GM23338 (cell line): ENCODE measurements around the gene ZNF653. TPM values are rescaled to one million over a fixed set of nuclear protein-coding genes. Genes with fewer than 3 reads are reported as not detected.
"Not testable (repeated sequence)": the region's sequence is repeated elsewhere in the genome, so short reads cannot be mapped to it uniquely, and the experiment has no call there.

Experiments
- ATAC-seq: fragments of 200-7000 bp; cut with Tn5 transposase; 3 replicates; pipeline ENCODE4 v1.9.1; 2020
- DNase-seq: peaks from one replicate; pipeline ENCODE4 v3.0.0-alpha.2; 2015; ENCODE audit warnings: low spot score
- H2AFZ ChIP-seq: fragments of 200-600 bp; sonication (generic); 2 replicates; pipeline ENCODE4 v1.8.0; 2016; ENCODE audit warnings: antibody characterized with exemption, mild to moderate bottlenecking, moderate library complexity
- H3F3A ChIP-seq: fragments of 200-600 bp; sonication (generic); replicated peaks from 2 replicates; pipeline ENCODE4 v1.8.0; 2017; ENCODE audit warnings: antibody characterized with exemption, mixed run types, low read depth
- H3K27ac ChIP-seq: fragments of 200-600 bp; sonication (generic); 2 replicates; pipeline ENCODE4 v1.6.1; 2016; ENCODE audit warnings: low read depth
- H3K27me3 ChIP-seq: fragments of 200-600 bp; sonication (generic); 2 replicates; pipeline ENCODE4 v1.8.0; 2016; ENCODE audit warnings: mild to moderate bottlenecking, mixed run types, moderate library complexity; ENCODE audit not compliant: insufficient read depth
- H3K36me3 ChIP-seq: fragments of 200-600 bp; sonication (generic); 2 replicates; pipeline ENCODE4 v1.8.0; 2016; ENCODE audit warnings: mild to moderate bottlenecking; ENCODE audit not compliant: insufficient read depth
- H3K4me1 ChIP-seq: fragments of 200-600 bp; sonication (generic); 2 replicates; pipeline ENCODE4 v1.8.0; 2016; ENCODE audit warnings: mild to moderate bottlenecking, moderate library complexity; ENCODE audit not compliant: insufficient read depth
- H3K4me2 ChIP-seq: fragments of 200-600 bp; sonication (generic); 2 replicates; pipeline ENCODE4 v1.7.1; 2017; ENCODE audit warnings: mixed run types
- H3K4me3 ChIP-seq: fragments of 200-600 bp; sonication (generic); 2 replicates; pipeline ENCODE4 v1.6.1; 2016; ENCODE audit warnings: mixed run types
- H3K79me2 ChIP-seq: fragments of 200-600 bp; sonication (generic); replicated peaks from 2 replicates; pipeline ENCODE4 v1.8.0; 2017; ENCODE audit warnings: mild to moderate bottlenecking; ENCODE audit not compliant: insufficient read depth
- H3K9me2 ChIP-seq: fragments of 200-600 bp; sonication (generic); 2 replicates; pipeline ENCODE4 v1.8.0; 2017; ENCODE audit not compliant: insufficient read depth
- H4K20me1 ChIP-seq: fragments of 200-600 bp; sonication (generic); replicated peaks from 2 replicates; pipeline ENCODE4 v1.8.0; 2017; ENCODE audit warnings: mild to moderate bottlenecking; ENCODE audit not compliant: insufficient read depth
- H3K27ac Mint-ChIP-seq: 2 replicates; pipeline ENCODE4 v1.8.0; 2020; ENCODE audit warnings: inconsistent platforms, mild to moderate bottlenecking, moderate library complexity, mixed read lengths
- H3K27me3 Mint-ChIP-seq: 3 replicates; pipeline ENCODE4 v1.8.0; 2022; ENCODE audit warnings: low read depth, mild to moderate bottlenecking, moderate library complexity, mixed read lengths, inconsistent platforms; ENCODE audit not compliant: insufficient read depth, poor library complexity
- H3K36me3 Mint-ChIP-seq: 3 replicates; pipeline ENCODE4 v1.8.0; 2021; ENCODE audit warnings: low read depth, mild to moderate bottlenecking, inconsistent platforms, moderate library complexity, mixed read lengths
- H3K4me1 Mint-ChIP-seq: 3 replicates; pipeline ENCODE4 v1.8.0; 2020; ENCODE audit warnings: mild to moderate bottlenecking, inconsistent platforms, mixed read lengths
- H3K4me3 Mint-ChIP-seq: 3 replicates; pipeline ENCODE4 v1.8.0; 2021; ENCODE audit warnings: moderate library complexity, mild to moderate bottlenecking, inconsistent platforms, mixed read lengths
- H3K9me3 Mint-ChIP-seq: 3 replicates; pipeline ENCODE4 v1.8.0; 2020; ENCODE audit warnings: moderate library complexity, mild to moderate bottlenecking, inconsistent platforms, mixed read lengths
- CREB1 ChIP-seq: fragments of 250-450 bp; sonication (Bioruptor Pico); IDR thresholded peaks from 2 replicates; pipeline ENCODE4 v1.5.0; 2020; ENCODE audit warnings: low read depth, mild to moderate bottlenecking, moderate library complexity
- CTCF ChIP-seq, 2 experiments: fragments of 200-600 bp in 1 of 2; sonication (generic) in 1 of 2; conservative IDR thresholded peaks; 2 replicates each; pipeline versions ENCODE4 v1.5.1 to v1.6.1; 2016 to 2017; ENCODE audit warnings: antibody characterized with exemption in 2 of 2, low read depth in 2 of 2, mild to moderate bottlenecking in 2 of 2, moderate library complexity in 1 of 2
- ETS1 ChIP-seq: IDR thresholded peaks from 2 replicates; pipeline ENCODE4 v1.6.1; 2016; ENCODE audit warnings: antibody characterized with exemption
- JUNB ChIP-seq: IDR thresholded peaks from one replicate; pipeline ENCODE4 v1.6.1; 2016; ENCODE audit warnings: antibody characterized with exemption; ENCODE audit not compliant: unreplicated experiment
- NANOG ChIP-seq: IDR thresholded peaks from 2 replicates; pipeline ENCODE4 v1.6.1; 2016; ENCODE audit warnings: antibody characterized with exemption, borderline replicate concordance
- POLR2AphosphoS5 ChIP-seq: IDR thresholded peaks from 2 replicates; pipeline ENCODE4 v1.6.1; 2016; ENCODE audit warnings: antibody characterized with exemption, low read depth
- REST ChIP-seq: IDR thresholded peaks from one replicate; pipeline ENCODE4 v1.6.1; 2018; ENCODE audit warnings: antibody characterized with exemption; ENCODE audit not compliant: unreplicated experiment
- ZNF114 ChIP-seq: fragments of 250-450 bp; sonication (Bioruptor Pico); IDR thresholded peaks from 2 replicates; pipeline ENCODE4 v1.5.0; 2020; ENCODE audit warnings: mild to moderate bottlenecking, moderate library complexity
- polyA plus RNA-seq: library from polyadenylated mRNA; unstranded; fragments of >200 nt; fragmentation: Nextera tagmentation; extraction: Ambion mirVana; gene quantifications from 2 replicates; pipeline ENCODE4 v1.2.1, GENCODE V29; 2016
- total RNA-seq: library from RNA; depleted of rRNA; stranded (reverse); fragments of >200 nt; shearing (Covaris generic); gene quantifications from 2 replicates; pipeline ENCODE4 v1.2.3, GENCODE V29; 2014

Gene ZNF653
- total and polyA plus RNA-seq, 2 experiments from 2014 or later, result 2.5 to 5.3 TPM

- TF ChIP-seq CTCF (conservative IDR thresholded peaks at IDR 0.05; ENCODE audit: low read depth in 2 of 2), result no peak
- TF ChIP-seq POLR2AphosphoS5, result no peak
- TF ChIP-seq ZNF114 (CRISPR knock-in tag), result no peak
- TF ChIP-seq ETS1, result no peak
- TF ChIP-seq REST, result no peak
- TF ChIP-seq NANOG, result no peak
- TF ChIP-seq JUNB, result no peak
- no peak for TF ChIP-seq CREB1 (CRISPR knock-in tag)
Measured at GRCh38 chr19:11475861-11476260, 29.8 kb downstream of the ZNF653 start (continued).

- H3K4me1 Mint-ChIP-seq, H3F3A ChIP-seq, H3K27ac ChIP-seq, H4K20me1 ChIP-seq, H3K36me3 ChIP-seq, H3K36me3 Mint-ChIP-seq, H3K4me1 ChIP-seq, H3K27ac Mint-ChIP-seq, DNase-seq, H3K4me3 Mint-ChIP-seq, ATAC-seq, H3K79me2 ChIP-seq, H3K4me3 ChIP-seq, H2AFZ ChIP-seq, H3K4me2 ChIP-seq, H3K9me2 ChIP-seq, H3K9me3 Mint-ChIP-seq, H3K27me3 ChIP-seq: not testable (repeated sequence)
- peaks cover 26% of the 10 kb centered on the region for H3K27me3 Mint-ChIP-seq
Measured at GRCh38 chr19:11475343-11475742, 30.3 kb downstream of the ZNF653 start.

- Histone ChIP-seq H4K20me1 (no peaks in the 10 kb centered on the region), H3K9me2 (no peaks in the 10 kb centered on the region), H3K27me3 (no peaks in the 10 kb centered on the region), H3K4me1 (no peaks in the 10 kb centered on the region), H3K27ac (no peak overlapping the region), H3K79me2 (no peaks in the 10 kb centered on the region), H3K4me2 (no peak overlapping the region), H3K36me3 (no peaks in the 10 kb centered on the region), H3F3A (no peaks in the 10 kb centered on the region), H3K4me3 (no peak overlapping the region), H2AFZ (no peak overlapping the region)
- no peaks in the 10 kb centered on the region; the same call in 1 of the 3 replicates for H3K9me3 Mint-ChIP-seq
- no peak for DNase-seq
- H3K4me3 Mint-ChIP-seq, result no peak overlapping the region
- H3K27me3 Mint-ChIP-seq, result peaks cover 21% of the 10 kb centered on the region
- H3K27ac Mint-ChIP-seq, result no peak overlapping the region
- H3K36me3 Mint-ChIP-seq, result no peaks in the 10 kb centered on the region; the same call in 2 of the 3 replicates
- no peak for ATAC-seq
- H3K4me1 Mint-ChIP-seq, result no peaks in the 10 kb centered on the region; the same call in 2 of the 3 replicates
- no peak for TF ChIP-seq CTCF (conservative IDR thresholded peaks at IDR 0.05; ENCODE audit: low read depth in 2 of 2)
- TF ChIP-seq ZNF114 (CRISPR knock-in tag), result no peak
Measured at GRCh38 chr19:11473725-11474124, 31.9 kb downstream of the ZNF653 start.

GRCh38 chr19:11468266-11468845 is 37.3 kb downstream of the ZNF653 start:
- not testable (repeated sequence) for DNase-seq, H4K20me1 ChIP-seq, H3K27ac ChIP-seq, H3K79me2 ChIP-seq, H3K4me3 Mint-ChIP-seq, H3K36me3 Mint-ChIP-seq, H3F3A ChIP-seq, H3K4me2 ChIP-seq, H3K9me2 ChIP-seq, H3K4me1 Mint-ChIP-seq, H3K27me3 Mint-ChIP-seq, H2AFZ ChIP-seq, H3K9me3 Mint-ChIP-seq, H3K27ac Mint-ChIP-seq, ATAC-seq, H3K27me3 ChIP-seq, H3K36me3 ChIP-seq, H3K4me3 ChIP-seq
- H3K4me1 ChIP-seq, result peaks cover 11% of the 10 kb centered on the region; the same call in 1 of the 2 replicates
